Measurements from ENCODE around the gene SLFN12.

GRCh38 chr17:35373984-35374765 lies 58.1 kb downstream of the SLFN12 start:
- TF ChIP-seq CTCF (IDR thresholded peaks at IDR 0.05) (no peak), POLR2AphosphoS5 (IDR thresholded peaks at IDR 0.05) (peak in 1 of 3 donors; percentile 26), POLR2A (IDR thresholded peaks at IDR 0.05) (no peak)

Data from breast epithelium (tissue), 3 donors.